Amniotic epithelial cell (primary cell): Measurements from ENCODE around the gene TRIM40.

ENCODE experiments used
- DNase-seq: peaks from one replicate; pipeline ENCODE4 v3.0.0-alpha.2; 2010; ENCODE audit warnings: low read depth

The TRIM40 gene

GRCh38 chr6:30149858-30150550, 14.1 kb downstream of the TRIM40 start:
- DNase-seq, result no peak

- DNase-seq, result no peak
Measured at GRCh38 chr6:30150671-30151395, 14.9 kb downstream of the TRIM40 start.

GRCh38 chr6:30151580-30151979, 15.6 kb downstream of the TRIM40 start:
- no peak for DNase-seq

- DNase-seq, result no peak
Measured at GRCh38 chr6:30152016-30152673, 16.2 kb downstream of the TRIM40 start.

GRCh38 chr6:30152910-30153610, 17.1 kb downstream of the TRIM40 start:
- DNase-seq, result no peak

- no peak for DNase-seq
Measured at GRCh38 chr6:30154061-30154460, 18.1 kb downstream of the TRIM40 start.

GRCh38 chr6:30154709-30155519, 19.0 kb downstream of the TRIM40 start:
- peak; percentile 36 for DNase-seq

GRCh38 chr6:30155520-30156261, 19.8 kb downstream of the TRIM40 start:
- DNase-seq, result no peak

GRCh38 chr6:30156262-30156599, 20.3 kb downstream of the TRIM40 start:
- DNase-seq, result peak; percentile 34

GRCh38 chr6:30156774-30157173, 20.8 kb downstream of the TRIM40 start:
- DNase-seq, result no peak

GRCh38 chr6:30157581-30157980, 21.6 kb downstream of the TRIM40 start:
- DNase-seq, result no peak

GRCh38 chr6:30157999-30158398, 22.1 kb downstream of the TRIM40 start:
- DNase-seq, result no peak

GRCh38 chr6:30158475-30159040, 22.6 kb downstream of the TRIM40 start:
- DNase-seq, result no peak

GRCh38 chr6:30160008-30160784, 24.3 kb downstream of the TRIM40 start:
- DNase-seq, result no peak

- DNase-seq, result no peak
Measured at GRCh38 chr6:30160785-30161531, 25.0 kb downstream of the TRIM40 start, which contains the start of gene TRIM10. TRIM10 (minus strand) TSS chr6:30161211; CDS start chr6:30160858, 353 bp downstream.

GRCh38 chr6:30162265-30163089, 26.5 kb downstream of the TRIM40 start:
- DNase-seq, result no peak

GRCh38 chr6:30163090-30163917, 27.4 kb downstream of the TRIM40 start, which contains the start of gene TRIM15:
TRIM15 (plus strand) TSS chr6:30163546; CDS start chr6:30163685, 139 bp downstream.
- DNase-seq, result no peak
